HG03064 (cell line): ENCODE measurements around the gene CYP19A1.

Experiments used
- ATAC-seq: cut with Tn5 transposase; IDR thresholded peaks from one replicate; pipeline ENCODE4 v1.9.1; 2021; ENCODE audit warnings: low read depth; ENCODE audit not compliant: unreplicated experiment

The CYP19A1 gene

DNA sequence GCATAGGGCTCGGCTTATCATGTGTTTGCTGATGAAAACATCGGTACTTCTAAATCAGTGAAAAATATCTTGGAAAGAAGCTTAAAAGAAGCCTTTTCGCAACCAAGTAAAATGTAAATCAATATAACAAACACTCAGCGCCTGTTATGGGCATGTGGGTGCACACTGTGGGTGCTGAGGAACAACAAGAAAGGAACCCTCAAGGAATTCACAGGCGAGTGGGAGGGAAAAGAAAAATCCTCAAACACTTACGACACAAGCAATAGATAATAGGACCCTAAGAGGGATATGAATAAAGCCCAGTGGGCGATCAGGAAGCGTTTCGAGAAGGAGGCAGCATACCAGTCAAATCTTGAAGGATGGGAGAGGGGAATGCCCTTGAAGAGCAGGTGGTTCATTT, 25.0 kb upstream of the CYP19A1 start:
- no peak for ATAC-seq

DNA sequence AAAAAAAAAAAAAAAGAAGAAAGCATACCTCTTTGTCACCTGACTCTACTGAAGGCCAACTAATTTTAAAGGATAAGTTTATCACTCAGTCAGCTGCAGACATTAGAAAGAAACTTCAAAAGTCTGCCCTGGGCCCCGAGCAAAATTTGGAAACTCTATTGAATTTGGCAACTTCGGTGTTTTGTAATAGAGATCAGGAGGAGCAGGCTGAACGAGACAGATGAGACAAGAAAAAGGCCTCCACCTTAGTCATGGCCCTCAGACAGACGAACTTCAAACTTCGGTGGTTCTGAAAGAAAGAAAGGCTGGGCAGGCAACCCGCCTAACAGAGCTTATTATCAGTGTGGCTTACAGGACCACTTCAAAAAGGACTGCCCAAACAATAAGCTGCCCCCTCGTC, 21.6 kb upstream of the CYP19A1 start:
- ATAC-seq, result no peak

DNA sequence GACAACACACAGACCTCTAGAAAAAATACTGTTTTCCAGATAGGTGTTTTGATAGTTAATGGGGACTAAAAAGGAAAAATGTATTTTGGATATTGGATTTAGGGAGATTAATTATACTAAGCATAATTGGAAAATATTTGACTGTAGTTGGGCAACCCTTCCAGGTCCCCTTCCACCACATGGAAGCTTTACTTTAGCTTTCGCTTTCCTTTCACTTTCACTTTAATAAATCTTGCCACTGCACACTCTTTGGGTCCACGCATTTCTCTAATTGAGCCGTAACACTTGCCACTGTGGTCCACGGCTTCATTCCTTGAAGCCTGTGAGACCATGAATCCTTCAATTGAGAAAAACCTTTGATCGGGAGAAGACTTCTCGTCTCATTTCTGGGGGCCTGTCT, 18.6 kb upstream of the CYP19A1 start:
- ATAC-seq, result no peak

DNA sequence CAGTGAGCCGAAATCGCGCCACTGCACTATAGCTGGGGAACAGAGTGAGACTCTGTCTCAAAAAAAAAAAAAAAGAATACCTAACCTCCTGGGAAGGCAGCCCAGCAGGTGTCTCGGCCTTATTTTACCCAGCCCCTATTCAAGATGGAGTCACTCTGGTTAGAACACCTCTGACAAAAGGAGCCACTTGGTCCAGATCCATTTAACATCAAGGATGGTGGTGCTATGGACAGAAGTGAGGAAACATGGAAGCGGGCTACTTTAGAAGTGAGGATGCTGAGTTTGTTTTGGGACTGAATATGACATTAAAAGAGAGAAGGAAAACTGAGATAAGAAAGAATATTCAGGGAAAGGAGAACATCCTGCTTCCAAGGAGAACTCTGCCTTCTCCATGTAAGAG, 17.8 kb upstream of the CYP19A1 start:
- ATAC-seq, result no peak

DNA sequence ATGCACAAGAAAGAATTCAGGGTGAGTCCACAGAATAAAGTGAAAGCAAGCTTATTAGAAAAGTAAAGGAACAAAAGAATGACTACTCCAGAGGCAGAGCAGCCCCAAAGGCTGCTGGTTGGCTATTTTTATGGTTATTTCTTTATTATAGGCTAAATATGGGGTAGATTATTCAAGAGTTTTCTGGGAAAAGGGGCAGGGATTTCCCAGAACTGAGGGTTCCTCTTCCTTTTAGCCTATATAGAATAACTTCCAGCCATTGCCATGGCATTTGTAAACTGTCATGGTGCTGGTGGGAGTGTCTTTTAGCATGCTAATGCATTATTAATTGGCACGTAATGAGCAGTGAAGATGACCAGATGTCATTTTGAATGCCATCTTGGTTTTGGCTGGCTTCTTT, 16.7 kb upstream of the CYP19A1 start:
- no peak for ATAC-seq

DNA sequence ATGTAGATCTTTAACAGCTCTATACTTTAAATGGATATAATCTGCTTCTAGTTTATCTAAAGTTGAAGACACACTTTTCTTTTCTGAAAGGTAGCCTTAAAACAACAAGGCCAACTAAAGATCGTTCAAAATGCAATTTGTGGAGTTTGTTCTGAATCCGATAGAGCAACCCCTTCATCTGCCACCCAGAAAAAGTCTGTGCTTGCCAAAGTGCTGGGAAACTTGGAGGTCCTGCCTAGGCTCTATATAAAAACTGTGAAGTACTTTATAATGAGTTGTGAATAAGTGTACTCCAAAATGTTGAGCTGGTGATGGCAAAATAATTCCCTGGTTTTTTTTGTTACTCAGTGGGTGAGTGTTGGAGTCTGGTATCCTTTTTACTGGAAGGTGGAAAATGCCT, 15.6 kb upstream of the CYP19A1 start:
- ATAC-seq, result no peak

DNA sequence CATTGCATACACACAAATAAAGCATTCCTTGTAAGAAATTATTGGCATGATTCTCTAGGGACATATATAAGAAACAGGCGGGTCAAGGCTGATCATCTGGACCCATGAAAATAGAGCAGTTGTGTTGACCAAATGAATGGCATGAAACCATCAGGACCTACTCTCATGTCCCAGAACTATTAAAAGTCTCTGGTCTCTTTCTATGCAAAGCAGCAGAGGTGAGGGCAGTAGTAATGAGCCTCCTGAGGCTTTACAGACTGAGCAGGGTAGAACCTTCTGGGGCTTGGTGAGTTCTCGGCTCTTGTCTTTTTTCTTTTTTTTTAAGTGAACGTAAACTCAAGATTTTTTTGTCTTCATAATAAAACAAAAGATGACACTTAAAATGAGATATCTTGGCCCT, 12.3 kb upstream of the CYP19A1 start:
- ATAC-seq, result no peak

DNA sequence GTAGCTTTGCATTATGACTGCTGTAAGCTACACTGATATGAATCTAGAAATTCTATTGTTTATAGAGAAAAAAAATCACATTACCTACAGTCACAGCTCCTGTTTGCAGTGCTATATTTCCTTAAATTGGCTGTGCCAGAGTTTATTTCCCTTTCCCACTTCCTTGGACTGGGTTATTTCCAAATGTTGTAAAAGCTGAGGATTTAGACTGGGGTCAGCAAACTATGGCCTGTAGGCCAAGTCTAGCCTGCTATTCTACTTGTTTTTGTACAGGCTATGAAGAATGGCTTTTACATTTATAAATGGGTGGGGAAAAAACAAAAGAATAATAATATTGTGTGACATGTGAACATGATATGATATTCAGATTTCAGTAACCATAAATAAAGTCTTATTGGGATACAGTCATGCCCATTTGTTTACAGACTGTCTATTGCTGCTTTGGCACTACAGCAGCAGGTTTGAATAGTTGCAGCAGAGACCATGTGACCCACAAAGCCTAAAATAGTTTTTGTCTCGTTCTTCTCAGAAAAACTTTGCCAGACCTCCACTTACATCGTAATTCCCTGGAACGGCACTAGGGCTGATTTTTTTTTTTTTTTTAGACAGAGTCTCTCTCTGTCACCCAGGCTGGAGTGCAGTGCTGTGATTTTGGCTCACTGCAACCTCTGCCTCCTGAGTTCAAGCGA, 10.9 kb upstream of the CYP19A1 start:
- no peak for ATAC-seq

DNA sequence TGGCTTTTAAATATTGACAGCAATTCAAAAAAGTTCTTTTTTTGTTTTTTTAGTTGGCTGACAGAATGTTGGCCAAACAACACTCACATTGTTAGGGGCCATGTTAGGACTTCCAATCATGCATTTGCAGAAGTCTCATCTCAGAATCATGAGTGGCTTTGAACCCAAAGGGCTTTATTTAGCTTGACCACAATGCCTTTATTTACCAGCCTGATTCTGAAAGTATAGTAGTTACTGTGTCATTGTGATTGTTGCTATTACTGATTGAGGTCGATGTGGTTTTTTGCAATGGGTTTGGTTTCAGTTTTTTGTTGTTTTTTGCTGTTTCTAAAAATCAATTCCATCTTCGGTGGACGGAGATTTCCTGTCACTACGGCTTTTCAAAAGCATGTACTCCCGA, 10.3 kb upstream of the CYP19A1 start:
- ATAC-seq, result peak; percentile 93

DNA sequence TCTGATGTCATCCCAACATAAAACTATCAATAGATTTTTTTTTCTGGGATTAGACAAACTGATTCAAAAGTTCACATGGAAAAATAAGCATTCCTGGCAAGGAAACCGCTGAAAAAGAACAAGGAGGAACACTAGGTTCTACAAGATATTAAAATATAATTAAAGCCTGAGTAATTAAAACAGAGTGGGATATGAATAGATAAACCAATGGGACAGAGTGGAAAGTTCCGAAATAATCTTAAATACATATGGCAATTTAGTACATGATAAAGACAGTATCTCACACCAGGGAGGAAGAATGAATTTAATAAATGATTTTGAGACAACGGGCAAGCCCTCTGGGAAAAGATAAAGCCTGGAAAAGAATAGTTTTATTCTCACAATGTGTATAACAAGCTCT, 7.7 kb upstream of the CYP19A1 start:
- ATAC-seq, result no peak

DNA sequence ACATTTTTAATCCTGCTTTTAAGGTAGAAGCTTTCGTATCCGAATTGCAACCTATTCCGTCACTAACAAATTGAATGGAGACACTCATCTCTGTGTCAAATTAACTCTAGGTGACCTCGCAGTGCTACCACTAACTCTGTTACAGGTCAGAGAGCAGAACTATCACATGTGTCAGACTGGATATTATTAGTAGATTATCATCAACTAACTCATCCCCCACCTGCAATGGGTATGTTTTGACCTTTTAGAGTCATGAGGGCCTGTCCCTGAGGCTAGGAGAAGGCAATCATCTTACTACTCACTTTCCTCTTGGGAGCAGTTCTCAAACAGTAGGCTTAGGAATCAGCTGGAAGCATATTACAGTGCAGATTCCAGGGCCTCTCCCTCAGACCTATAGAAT, 5.1 kb upstream of the CYP19A1 start:
- no peak for ATAC-seq

DNA sequence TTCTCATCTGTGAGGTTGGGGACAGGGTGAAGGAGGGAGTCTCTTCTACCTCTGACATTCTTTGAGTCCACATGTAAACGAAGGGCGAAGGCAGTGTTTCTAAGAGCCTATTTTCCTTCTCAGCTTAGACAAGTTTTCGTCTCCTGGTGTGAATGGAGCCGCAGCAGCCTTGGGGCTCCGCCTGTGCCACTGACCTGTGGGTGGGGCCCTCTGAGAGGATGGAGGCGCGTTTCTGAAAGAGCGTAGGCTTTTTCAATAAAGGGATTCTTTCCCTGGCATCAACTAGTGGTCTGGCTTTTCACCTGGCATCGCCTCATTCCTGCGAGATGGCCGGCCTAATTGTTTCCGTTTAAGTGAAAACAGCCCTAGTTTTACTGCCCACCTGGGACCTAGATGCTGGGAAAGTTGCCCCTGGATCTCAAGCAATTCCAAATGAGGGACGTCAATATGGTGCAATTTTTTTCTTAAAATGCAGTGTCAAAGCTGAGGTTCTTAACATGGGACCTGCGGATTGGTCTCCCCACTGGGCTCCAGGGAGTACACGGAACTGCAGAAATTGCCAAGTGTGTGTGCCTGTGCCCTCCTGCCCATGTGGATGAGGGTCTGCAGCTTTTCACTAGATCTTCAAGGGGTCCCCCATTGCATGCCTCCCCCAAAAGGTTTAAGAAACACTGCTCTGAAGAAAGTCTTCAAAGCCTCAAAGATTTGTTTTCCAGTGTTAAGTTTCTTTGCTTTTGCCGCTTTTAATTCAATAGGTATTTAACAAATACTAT, 4.0 kb upstream of the CYP19A1 start:
- no peak for ATAC-seq

DNA sequence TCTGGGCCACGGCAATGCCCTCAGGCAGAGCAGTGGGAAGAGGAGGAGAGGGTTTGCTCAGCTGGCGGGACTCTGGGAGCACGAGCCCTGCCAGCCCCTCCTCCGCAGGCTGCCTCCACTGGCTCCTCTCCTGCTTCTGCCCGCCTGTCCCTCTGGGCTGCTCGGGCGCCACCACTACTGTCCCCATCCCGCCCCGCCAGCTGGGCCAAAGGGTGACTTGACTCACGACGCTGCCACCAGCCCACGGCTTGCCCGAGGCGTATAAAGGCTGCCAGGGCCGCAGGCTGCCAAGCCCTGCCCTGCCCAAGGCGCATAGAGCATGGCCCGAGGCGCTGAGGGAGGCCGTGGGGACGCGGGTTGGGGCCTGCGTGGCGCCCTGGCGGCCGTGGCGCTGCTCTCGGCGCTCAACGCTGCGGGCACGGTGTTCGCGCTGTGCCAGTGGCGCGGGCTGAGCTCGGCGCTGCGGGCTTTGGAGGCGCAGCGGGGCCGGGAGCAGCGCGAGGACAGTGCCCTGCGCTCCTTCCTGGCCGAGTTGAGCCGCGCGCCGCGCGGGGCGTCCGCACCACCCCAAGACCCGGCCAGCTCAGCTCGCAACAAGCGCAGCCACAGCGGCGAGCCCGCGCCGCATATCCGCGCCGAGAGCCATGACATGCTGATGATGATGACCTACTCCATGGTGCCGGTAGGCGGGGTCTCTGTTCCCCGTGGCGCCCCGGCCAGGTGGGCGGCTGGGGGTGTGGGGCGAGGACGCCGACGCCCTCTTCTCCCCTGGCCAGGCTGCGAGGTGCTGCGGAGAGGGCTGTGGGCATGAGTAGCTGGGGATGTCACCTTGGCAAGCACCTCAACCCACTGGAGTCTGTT, 3.2 kb upstream of the CYP19A1 start, which contains the start of gene GLDN:
TSS of gene GLDN (plus strand) at position 290 of the 861 bp plus-strand sequence. CDS start at position 320, 30 bp downstream.
- ATAC-seq, result no peak

DNA sequence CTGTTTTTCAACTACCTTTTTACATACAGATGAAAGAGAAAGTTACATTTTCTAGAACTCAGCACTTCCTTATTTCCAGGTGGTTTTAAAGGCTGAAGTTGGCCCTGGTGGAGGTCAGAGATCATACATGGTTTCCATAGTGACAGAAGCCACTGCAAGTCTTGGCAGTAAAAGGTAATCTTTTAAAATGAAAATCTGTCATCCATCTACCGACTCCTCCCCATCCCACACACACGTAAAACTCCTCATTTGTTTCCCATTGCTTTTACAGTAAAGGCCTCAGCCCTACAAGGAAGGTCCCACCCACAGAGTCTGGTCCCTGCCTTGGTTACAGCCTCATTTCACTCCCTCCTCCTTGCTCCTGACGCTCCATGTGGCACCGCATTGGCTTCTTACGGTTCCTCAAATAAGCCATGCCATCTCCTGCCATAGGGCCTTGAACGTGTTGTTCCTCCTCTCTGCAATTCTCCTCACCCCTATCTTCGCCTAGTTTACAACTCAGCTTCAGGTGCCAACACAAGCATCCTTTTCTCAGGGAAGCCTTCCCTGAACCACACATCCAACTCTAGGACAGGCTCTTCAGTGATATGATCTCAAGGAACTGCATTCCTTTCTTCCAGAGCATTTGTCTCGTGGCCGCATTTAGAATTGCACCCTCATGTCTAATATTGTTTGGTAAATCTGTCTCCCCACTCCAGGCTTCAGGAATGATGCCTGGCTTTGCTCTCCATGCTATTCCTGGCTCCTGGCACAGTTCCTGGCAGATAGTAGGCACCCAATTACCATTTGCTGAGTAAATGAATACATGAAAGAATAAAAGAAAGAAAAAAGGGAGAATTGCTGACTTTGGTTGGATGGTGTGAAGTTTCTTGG, 2.6 kb downstream of the CYP19A1 start:
- ATAC-seq, result peak; percentile 64

DNA sequence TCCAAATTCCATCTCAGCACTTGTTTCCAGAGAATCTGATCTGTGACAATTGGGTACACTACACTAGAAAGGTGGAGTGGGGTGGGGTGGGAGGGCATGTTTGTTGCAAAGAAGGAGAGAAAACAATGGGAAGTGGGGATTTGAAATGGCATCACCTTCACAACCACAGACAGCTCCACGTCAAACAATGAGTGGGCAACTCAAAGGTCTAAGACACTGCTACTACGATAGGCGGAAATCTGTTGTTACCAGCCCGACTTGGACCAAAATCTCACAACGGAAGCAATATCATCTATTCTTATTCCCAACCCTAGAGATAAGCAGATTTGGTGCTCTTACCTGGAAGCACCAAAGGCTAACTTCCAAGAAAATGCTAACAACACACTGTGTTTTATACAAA, 3.3 kb downstream of the CYP19A1 start:
- ATAC-seq, result no peak

DNA sequence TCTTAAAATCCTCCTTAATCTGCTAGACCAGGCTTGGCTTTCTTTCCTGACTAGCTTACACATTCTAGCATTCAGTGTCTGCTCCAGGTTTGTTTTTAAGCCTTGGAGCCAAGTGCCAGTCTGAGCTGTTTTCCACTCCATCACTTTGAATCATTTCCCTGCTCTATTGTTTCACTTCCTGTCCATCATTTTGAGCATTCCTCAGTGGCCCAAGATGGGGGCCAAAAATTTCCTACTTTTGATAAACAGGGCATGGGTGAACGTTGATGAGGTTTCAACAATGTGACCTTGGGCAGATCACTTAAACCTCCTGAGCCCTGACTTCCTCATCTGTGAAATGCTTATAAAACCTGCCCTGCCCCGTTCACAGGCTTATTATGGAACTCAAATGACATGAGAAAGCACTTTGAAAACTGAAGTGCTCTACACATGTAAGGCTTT, 4.4 kb downstream of the CYP19A1 start:
- ATAC-seq, result no peak

DNA sequence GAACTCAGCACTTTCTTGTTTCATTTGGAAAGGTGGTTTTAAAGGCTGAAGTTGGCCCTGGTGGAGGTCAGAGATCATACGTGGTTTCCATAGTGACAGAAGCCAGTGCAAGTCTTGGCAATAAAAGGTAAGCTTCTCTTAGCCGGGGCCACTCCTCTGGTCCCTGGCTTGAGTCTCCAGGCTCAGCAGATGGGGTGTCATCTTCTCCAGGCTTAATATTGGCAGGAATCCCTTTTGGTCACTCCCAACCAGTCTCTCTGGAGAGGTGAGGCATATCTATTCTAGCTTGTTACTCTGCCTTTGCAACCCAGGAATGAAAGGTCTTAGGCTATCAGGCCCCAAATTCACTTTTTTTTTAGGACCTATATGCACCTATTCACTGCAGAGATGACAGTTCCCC, 4.8 kb downstream of the CYP19A1 start:
- ATAC-seq, result no peak

DNA sequence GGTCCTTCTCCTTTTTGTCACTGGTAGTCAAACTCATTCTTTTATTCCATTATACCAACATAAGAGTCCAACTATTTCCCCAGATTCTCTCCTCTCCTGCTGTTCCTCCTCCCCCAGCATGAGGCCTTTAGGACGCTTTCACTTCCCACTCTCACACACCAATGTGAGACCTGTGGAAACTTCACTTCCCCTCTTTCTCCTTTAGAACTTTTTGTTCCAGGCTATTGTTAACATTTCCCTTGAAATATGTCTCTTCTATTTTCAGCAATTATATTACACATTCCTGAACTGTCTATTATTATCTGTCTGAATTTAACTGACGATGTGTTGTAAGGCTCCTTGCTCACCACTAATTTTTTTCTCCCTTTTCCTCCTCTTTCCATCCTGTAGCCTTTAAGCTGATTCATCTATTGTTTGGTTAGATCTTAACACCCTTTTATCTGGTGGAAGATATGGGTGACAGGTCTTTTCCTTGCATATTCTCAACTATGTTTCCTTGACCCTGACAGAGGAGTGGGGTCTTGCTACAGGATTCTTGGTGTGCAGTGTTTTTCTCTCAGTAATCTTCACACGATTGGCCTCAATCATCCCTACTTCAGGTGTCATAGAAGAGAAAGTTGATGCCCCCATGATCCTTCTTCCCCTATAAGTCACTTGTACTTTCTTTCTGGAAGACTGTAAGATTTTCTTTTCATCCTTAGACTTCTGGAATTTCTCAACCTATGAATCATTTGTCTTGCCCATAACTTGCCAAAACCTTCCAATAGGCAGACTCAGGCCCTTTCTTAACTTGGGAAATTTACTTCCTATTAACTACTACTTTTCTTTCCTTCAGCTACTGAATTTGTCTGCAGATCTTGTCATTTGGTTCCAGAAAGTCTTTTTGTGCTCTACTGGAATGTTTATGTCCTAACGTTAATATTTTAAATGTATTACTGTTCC, 5.9 kb downstream of the CYP19A1 start:
- ATAC-seq, result no peak

DNA sequence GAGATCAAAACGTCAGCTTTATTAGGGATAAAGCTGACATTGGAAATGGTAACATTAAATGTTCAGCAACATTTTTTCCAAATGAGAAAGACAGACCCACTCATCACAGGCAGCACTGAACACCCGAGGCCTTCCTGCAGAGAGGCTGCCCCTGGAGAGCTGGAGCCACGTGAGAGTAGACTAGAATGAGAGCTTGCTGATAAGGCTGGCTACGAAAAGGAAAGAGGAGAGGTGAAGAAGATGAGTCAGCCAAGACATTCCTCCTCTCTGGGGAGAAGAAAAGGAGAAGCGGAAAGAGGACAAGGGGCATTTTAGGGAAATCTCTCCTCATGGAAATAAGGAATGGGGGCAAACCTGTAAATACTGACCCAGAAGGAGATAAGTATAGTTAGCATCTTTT, 7.3 kb downstream of the CYP19A1 start:
- no peak for ATAC-seq
